ENCODE results near the gene ACSF3. TPM values are rescaled to one million over a fixed set of nuclear protein-coding genes. Genes with fewer than 3 reads are reported as not detected.

Gene ACSF3
- total RNA-seq, 6 donors from 2014 or later = 30.2 to 97.4 (median 35.3) TPM

DNA sequence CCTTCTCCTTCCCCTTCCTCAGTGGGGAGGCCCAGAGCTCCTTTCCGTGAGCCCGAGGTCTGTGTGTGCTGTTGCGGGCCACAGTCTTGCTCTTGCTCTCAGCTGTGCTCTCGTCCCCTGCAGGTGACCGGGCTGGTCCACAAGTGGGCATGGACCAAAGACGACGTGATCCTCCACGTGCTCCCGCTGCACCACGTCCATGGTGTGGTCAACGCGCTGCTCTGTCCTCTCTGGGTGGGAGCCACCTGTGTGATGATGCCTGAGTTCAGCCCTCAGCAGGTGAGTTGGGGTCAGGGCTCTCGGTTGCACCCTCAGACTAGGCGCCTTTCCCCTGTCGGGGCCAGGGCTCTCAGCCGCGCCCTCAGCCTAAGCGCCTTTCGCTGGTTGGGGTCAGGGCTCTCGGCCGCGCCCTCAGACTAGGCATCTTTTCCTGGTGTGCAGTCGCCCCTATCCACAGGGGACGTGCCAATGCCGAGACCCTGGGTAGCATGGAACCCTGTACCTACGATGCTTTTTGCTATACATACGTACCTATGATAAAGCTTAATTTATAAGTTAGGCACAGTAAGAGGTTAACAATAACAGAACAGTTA, 8.9 kb downstream of the ACSF3 start:
- ATAC-seq (ENCODE audit: low FRiP score in 2 of 2) = no peak
- Histone ChIP-seq H3K27ac (no peak overlapping the region), H3K27me3 (no peaks in the 10 kb centered on the region), H3K36me3 (peaks cover 24 to 81% (median 61%) of the 10 kb centered on the region in 4 donors), H3K4me1 (peaks cover under 1 to 22% (median 9%) of the 10 kb centered on the region in 4 donors), H3K9me3 (no peaks in the 10 kb centered on the region), H3K4me3 (no peak overlapping the region)
- TF ChIP-seq EP300 (IDR thresholded peaks at IDR 0.05) (no peak), POLR2AphosphoS5 (IDR thresholded peaks at IDR 0.05) (no peak), POLR2A (IDR thresholded peaks at IDR 0.05) (no peak)
- TF ChIP-seq, protein P1, sequence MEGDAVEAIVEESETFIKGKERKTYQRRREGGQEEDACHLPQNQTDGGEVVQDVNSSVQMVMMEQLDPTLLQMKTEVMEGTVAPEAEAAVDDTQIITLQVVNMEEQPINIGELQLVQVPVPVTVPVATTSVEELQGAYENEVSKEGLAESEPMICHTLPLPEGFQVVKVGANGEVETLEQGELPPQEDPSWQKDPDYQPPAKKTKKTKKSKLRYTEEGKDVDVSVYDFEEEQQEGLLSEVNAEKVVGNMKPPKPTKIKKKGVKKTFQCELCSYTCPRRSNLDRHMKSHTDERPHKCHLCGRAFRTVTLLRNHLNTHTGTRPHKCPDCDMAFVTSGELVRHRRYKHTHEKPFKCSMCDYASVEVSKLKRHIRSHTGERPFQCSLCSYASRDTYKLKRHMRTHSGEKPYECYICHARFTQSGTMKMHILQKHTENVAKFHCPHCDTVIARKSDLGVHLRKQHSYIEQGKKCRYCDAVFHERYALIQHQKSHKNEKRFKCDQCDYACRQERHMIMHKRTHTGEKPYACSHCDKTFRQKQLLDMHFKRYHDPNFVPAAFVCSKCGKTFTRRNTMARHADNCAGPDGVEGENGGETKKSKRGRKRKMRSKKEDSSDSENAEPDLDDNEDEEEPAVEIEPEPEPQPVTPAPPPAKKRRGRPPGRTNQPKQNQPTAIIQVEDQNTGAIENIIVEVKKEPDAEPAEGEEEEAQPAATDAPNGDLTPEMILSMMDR (IDR thresholded peaks at IDR 0.05) = no peak
- WGBS, 2 donors = 87 to 91% methylated on average over 19 to 25 of the region's 27 CpGs
- peak in 1 of 2 donors; percentile 42 for DNase-seq

DNA sequence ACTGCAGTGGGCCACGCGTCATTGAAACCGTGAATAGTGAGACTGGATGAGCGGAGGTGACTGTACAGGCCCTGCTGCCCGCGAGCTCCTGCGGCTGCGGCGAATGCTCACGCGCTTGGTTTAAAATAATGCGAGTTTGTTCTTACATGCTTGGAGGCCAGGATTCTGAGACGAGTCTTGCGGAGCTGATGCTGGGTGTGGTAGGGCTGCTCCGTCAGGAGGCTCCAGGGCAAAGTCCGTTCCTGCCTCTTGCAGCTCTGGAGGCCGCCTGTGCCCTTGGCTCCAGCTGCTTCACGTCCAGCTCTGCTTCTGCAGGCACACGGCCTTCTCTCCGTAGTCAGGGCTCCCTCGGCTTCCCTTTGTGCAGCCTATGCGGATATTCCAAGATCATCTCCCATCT, 9.5 kb downstream of the ACSF3 start:
- no peak for ATAC-seq (ENCODE audit: low FRiP score in 2 of 2)
- Histone ChIP-seq H3K36me3 (peaks cover 24 to 83% (median 64%) of the 10 kb centered on the region in 4 donors), H3K4me3 (no peak overlapping the region), H3K27ac (no peak overlapping the region), H3K9me3 (no peaks in the 10 kb centered on the region), H3K4me1 (peaks cover 0 to 17% (median 3%) of the 10 kb centered on the region in 4 donors), H3K27me3 (no peaks in the 10 kb centered on the region)
- DNase-seq = peak in 1 of 2 donors; percentile 49
- no peak for TF ChIP-seq POLR2A (IDR thresholded peaks at IDR 0.05)
- TF ChIP-seq EP300 (IDR thresholded peaks at IDR 0.05) = no peak
- TF ChIP-seq POLR2AphosphoS5 (IDR thresholded peaks at IDR 0.05) = no peak
- TF ChIP-seq, protein P1 (IDR thresholded peaks at IDR 0.05) = no peak
- WGBS, 2 donors = 94 to 95% methylated on average over 19 to 22 of the region's 22 CpGs

DNA sequence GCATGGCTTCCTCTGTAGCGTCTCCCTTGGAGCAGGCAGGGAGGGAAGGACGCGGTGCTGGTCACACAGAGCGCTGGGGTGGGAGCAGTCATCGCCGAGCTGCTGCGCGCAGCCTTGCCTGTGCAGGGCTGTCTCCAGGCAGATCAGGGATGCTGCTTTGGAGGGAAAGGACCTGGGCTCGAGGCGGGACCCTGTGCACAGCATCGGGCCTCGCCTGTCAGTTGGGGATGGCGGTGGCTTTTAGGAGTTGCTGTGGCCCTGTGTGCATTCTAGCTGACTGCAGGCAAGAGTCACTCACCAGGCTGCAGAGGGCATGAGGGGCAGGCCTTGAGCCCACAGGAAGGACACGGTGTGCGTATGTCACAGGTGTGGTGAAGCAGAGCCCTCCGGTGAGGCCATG, 10.1 kb downstream of the ACSF3 start:
- TF ChIP-seq, protein P1 (IDR thresholded peaks at IDR 0.05) = no peak
- TF ChIP-seq POLR2A (IDR thresholded peaks at IDR 0.05) (no peak), POLR2AphosphoS5 (IDR thresholded peaks at IDR 0.05) (no peak)
- no peak overlapping the region for H3K4me3 ChIP-seq
- whole genome bisulfite sequencing, 2 donors = 93 to 96% methylated on average over 5 to 16 of the region's 16 CpGs
- DNase-seq = peak in 1 of 2 donors; percentile 66
- H3K27me3 ChIP-seq = no peaks in the 10 kb centered on the region
- H3K36me3 ChIP-seq = peaks cover 24 to 89% (median 64%) of the 10 kb centered on the region in 4 donors
- H3K9me3 ChIP-seq = no peaks in the 10 kb centered on the region
- H3K4me1 ChIP-seq = peaks cover 0 to 11% (median 0%) of the 10 kb centered on the region in 4 donors
- no peak for ATAC-seq (ENCODE audit: low FRiP score in 2 of 2)
- H3K27ac ChIP-seq = no peak overlapping the region

DNA sequence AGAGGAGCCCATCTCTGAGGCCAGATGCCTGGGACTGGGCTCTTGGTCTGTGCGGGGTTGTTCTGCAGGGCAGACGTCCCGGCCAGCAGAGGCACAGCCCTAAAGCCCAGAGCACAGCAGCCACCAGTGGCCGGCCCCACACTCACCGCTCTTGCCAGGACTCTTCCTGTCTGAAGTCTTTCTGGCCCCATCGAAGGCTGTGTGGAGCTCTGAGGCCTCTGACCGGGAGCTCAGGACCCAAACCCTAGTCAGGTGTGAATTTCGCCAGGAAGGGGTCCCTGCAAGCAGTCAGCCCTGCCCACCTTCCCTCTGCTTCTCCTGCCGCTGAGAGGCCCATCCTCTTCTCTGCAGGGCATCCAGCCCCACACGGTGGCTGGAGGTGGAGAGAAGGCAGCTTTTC, 10.7 kb downstream of the ACSF3 start:
- ATAC-seq (ENCODE audit: low FRiP score in 2 of 2) (no peak), DNase-seq (peak in 1 of 2 donors; percentile 32)
- Histone ChIP-seq H3K9me3 (no peaks in the 10 kb centered on the region), H3K27ac (no peak overlapping the region), H3K4me1 (peaks cover 0 to 7% (median 0%) of the 10 kb centered on the region in 4 donors), H3K4me3 (no peak overlapping the region), H3K36me3 (peaks cover 24 to 85% (median 62%) of the 10 kb centered on the region in 4 donors), H3K27me3 (no peaks in the 10 kb centered on the region)
- WGBS, 2 donors = 87 to 100% methylated on average over 4 to 10 of the region's 10 CpGs
- no peak for TF ChIP-seq POLR2AphosphoS5 (IDR thresholded peaks at IDR 0.05)
- TF ChIP-seq POLR2A (IDR thresholded peaks at IDR 0.05) = no peak
- TF ChIP-seq, protein P1 (IDR thresholded peaks at IDR 0.05) = no peak
- TF ChIP-seq EP300 (IDR thresholded peaks at IDR 0.05) = no peak

All from upper lobe of left lung (tissue), 6 donors.